C4-2B (cell line): Measurements from ENCODE around the gene LRRC73.

Experiments
- ZFX ChIP-seq: fragments of 450-650 bp; IDR thresholded peaks from 2 replicates; pipeline ENCODE4 v1.6.1; 2017
- TF ChIP-seq, protein P1 (sequence below): fragments of 450-650 bp; conservative IDR thresholded peaks from 2 replicates; pipeline ENCODE4 v1.5.1; 2017; ENCODE audit warnings: mild to moderate bottlenecking

DNA sequence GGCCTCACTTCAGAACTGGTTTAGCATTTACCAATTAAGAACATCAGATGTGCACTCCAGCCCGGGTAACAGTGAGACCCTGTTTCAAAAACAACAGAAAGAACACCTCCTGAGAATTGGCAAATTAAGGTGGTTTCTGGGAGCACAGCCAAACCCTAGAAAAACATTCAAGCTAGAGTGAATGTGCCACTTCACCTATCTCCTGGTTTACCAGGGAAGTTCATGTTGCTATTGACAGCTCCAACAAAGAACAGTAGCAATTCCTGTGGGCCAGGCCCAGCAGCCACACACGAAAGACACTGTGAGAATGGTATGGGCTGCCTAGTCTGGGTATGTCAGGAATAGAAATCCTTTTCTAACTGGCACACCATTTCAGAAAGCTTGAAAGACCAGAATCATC is 11.7 kb upstream of the LRRC73 start:
- TF ChIP-seq, protein P1, sequence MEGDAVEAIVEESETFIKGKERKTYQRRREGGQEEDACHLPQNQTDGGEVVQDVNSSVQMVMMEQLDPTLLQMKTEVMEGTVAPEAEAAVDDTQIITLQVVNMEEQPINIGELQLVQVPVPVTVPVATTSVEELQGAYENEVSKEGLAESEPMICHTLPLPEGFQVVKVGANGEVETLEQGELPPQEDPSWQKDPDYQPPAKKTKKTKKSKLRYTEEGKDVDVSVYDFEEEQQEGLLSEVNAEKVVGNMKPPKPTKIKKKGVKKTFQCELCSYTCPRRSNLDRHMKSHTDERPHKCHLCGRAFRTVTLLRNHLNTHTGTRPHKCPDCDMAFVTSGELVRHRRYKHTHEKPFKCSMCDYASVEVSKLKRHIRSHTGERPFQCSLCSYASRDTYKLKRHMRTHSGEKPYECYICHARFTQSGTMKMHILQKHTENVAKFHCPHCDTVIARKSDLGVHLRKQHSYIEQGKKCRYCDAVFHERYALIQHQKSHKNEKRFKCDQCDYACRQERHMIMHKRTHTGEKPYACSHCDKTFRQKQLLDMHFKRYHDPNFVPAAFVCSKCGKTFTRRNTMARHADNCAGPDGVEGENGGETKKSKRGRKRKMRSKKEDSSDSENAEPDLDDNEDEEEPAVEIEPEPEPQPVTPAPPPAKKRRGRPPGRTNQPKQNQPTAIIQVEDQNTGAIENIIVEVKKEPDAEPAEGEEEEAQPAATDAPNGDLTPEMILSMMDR = no peak
- TF ChIP-seq ZFX = no peak
